Measurements from ENCODE around the gene BPI. TPM values are rescaled to one million over a fixed set of nuclear protein-coding genes. Genes with fewer than 3 reads are reported as not detected.

Gene BPI
- total RNA-seq, 1 donor from 2014 or later, result not detected

DNA sequence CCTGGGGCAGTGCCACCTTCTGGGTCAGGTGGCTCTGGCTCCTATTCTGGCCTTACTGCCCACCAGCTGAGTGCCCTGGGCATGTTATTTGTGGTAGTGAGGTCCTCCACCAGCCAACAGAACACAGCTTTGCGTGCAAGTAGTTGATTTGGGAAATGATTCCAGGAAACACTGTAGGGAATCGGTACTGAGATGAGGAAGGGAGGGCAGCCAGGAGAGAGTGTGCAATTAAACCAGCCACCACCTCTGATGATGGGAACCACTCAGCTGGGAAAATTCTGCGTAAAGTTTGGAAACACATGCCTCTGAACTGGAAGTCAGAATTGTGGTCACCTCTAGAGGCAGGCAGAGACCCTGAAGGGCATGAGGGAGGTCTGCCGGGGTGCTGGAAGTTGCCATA, 42.8 kb downstream of the BPI start:
- Mint-ChIP-seq H3K9me3 (no peaks in the 10 kb centered on the region), H3K36me3 (no peaks in the 10 kb centered on the region), H3K4me3 (no peak overlapping the region), H3K27me3 (ENCODE audit: insufficient read depth, low read depth) (no peaks in the 10 kb centered on the region), H3K4me1 (peaks cover 18% of the 10 kb centered on the region), H3K27ac (no peak overlapping the region)
- Histone ChIP-seq H3F3A (ENCODE audit: low read depth) (peaks cover 22% of the 10 kb centered on the region), H2AFZ (replicated peaks) (no peak overlapping the region), H4K20me1 (ENCODE audit: low read depth) (no peaks in the 10 kb centered on the region), H3K36me3 (no peaks in the 10 kb centered on the region), H3K9ac (no peak overlapping the region), H3K9me3 (ENCODE audit: low read depth) (no peaks in the 10 kb centered on the region), H3K27ac (no peak overlapping the region), H3K4me2 (no peak overlapping the region), H3K27me3 (no peaks in the 10 kb centered on the region), H3K4me3 (no peak overlapping the region), H3K4me1 (peaks cover 16% of the 10 kb centered on the region), H3K79me2 (ENCODE audit: low read depth) (no peaks in the 10 kb centered on the region)
- no peak for DNase-seq (ENCODE audit: low spot score)
- TF ChIP-seq EZH2phosphoT487 (IDR thresholded peaks at IDR 0.05), result no peak
- TF ChIP-seq, protein P1, sequence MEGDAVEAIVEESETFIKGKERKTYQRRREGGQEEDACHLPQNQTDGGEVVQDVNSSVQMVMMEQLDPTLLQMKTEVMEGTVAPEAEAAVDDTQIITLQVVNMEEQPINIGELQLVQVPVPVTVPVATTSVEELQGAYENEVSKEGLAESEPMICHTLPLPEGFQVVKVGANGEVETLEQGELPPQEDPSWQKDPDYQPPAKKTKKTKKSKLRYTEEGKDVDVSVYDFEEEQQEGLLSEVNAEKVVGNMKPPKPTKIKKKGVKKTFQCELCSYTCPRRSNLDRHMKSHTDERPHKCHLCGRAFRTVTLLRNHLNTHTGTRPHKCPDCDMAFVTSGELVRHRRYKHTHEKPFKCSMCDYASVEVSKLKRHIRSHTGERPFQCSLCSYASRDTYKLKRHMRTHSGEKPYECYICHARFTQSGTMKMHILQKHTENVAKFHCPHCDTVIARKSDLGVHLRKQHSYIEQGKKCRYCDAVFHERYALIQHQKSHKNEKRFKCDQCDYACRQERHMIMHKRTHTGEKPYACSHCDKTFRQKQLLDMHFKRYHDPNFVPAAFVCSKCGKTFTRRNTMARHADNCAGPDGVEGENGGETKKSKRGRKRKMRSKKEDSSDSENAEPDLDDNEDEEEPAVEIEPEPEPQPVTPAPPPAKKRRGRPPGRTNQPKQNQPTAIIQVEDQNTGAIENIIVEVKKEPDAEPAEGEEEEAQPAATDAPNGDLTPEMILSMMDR (IDR thresholded peaks at IDR 0.05), result no peak
- no peak for TF ChIP-seq EZH2 (IDR thresholded peaks at IDR 0.05)

DNA sequence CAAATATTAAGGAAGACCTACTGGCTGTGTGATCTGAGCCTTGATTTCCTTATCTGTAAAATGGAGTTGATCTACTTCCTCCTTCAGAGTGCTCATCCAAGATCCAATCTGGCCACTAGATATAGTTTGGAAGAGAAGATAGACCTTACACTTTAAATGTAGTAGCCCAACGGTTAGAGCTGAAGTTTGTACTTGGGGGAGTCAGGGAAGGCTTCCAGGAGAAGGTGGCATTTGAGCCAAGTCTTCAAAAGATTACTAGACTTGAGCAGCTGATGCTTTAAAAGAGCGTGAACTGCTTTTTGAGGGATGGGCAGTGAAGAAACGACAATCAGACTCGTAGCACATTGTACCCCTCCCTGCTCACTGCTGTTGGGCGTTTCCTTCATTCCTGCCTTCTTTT, 45.9 kb downstream of the BPI start:
- Histone ChIP-seq H4K20me1 (ENCODE audit: low read depth) (no peaks in the 10 kb centered on the region), H3K9me3 (ENCODE audit: low read depth) (no peaks in the 10 kb centered on the region), H3K4me1 (peaks cover 11% of the 10 kb centered on the region), H3K27me3 (no peaks in the 10 kb centered on the region), H3K36me3 (no peaks in the 10 kb centered on the region), H3K79me2 (ENCODE audit: low read depth) (no peaks in the 10 kb centered on the region), H3F3A (ENCODE audit: low read depth) (peaks cover 6% of the 10 kb centered on the region), H3K4me2 (no peak overlapping the region), H2AFZ (replicated peaks) (no peak overlapping the region), H3K4me3 (no peak overlapping the region), H3K9ac (no peak overlapping the region), H3K27ac (no peak overlapping the region)
- H3K27me3 Mint-ChIP-seq (ENCODE audit: insufficient read depth, low read depth), result no peaks in the 10 kb centered on the region
- no peak for DNase-seq (ENCODE audit: low spot score)
- H3K4me3 Mint-ChIP-seq, result no peak overlapping the region
- no peak overlapping the region for H3K27ac Mint-ChIP-seq
- TF ChIP-seq, protein P1 (IDR thresholded peaks at IDR 0.05), result no peak
- TF ChIP-seq EZH2phosphoT487 (IDR thresholded peaks at IDR 0.05), result no peak
- TF ChIP-seq EZH2 (IDR thresholded peaks at IDR 0.05), result no peak
- no peaks in the 10 kb centered on the region for H3K9me3 Mint-ChIP-seq
- H3K4me1 Mint-ChIP-seq, result peaks cover 5% of the 10 kb centered on the region
- no peaks in the 10 kb centered on the region for H3K36me3 Mint-ChIP-seq

DNA sequence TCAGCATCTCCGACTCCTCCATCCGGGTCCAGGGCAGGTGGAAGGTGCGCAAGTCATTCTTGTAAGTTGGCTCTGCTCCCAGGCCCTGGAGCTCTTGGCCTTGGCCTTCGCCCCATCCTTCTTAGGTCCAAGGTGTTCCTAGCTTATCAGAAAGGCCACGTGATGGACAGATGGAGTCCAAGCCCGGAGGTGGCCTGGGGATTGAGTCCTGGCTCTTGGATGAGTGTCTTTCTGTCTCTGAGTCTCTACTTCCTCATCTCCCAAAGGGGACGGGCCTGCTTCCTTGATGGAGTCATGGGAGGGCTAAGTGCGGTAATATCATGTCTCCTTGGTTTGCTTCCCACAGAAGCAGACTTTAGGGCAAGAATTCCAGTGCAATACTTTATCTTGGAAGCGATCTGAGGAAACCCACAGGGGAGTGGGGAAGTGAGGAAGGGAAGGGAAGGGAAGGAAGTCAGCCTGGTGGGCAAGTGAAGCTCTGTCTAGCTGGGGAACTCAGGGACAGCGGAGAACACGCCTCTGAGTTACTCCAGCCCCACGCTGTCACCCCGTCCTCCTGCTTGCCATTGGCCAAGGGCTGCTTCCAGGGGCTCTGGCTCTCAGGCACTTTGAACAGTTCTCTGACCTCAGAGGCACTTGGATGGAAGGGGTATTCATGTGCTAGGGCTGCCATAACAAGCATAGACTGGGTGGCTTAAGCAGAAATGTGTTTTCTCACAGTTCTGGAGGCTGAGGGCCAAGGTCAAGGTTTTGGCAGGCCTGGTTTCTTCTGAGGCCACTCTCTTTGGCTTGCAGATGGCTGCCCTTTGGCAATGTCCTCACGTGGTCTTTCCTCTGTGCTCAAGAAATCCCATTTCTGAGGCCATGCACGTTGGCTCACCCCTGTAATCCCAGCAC, 47.2 kb downstream of the BPI start:
- Histone ChIP-seq H3K9me3 (ENCODE audit: low read depth) (no peaks in the 10 kb centered on the region), H3K79me2 (ENCODE audit: low read depth) (no peaks in the 10 kb centered on the region), H4K20me1 (ENCODE audit: low read depth) (no peaks in the 10 kb centered on the region), H3K27me3 (no peaks in the 10 kb centered on the region), H3K9ac (no peak overlapping the region), H3K27ac (no peak overlapping the region), H2AFZ (replicated peaks) (no peak overlapping the region), H3F3A (ENCODE audit: low read depth) (peaks cover 14% of the 10 kb centered on the region), H3K4me3 (no peak overlapping the region), H3K4me2 (no peak overlapping the region), H3K4me1 (peaks cover 11% of the 10 kb centered on the region), H3K36me3 (no peaks in the 10 kb centered on the region)
- TF ChIP-seq EZH2phosphoT487 (IDR thresholded peaks at IDR 0.05) (no peak), EZH2 (IDR thresholded peaks at IDR 0.05) (no peak)
- TF ChIP-seq, protein P1 (IDR thresholded peaks at IDR 0.05), result no peak
- H3K4me3 Mint-ChIP-seq, result no peak overlapping the region
- peaks cover 1% of the 10 kb centered on the region for H3K27me3 Mint-ChIP-seq (ENCODE audit: insufficient read depth, low read depth)
- DNase-seq (ENCODE audit: low spot score), result no peak
- H3K4me1 Mint-ChIP-seq, result peaks cover 5% of the 10 kb centered on the region
- H3K36me3 Mint-ChIP-seq, result no peaks in the 10 kb centered on the region
- no peaks in the 10 kb centered on the region for H3K9me3 Mint-ChIP-seq
- peak overlapping the region; percentile 23 for H3K27ac Mint-ChIP-seq
